ENCODE measurements around the gene ACAP3.

DNA sequence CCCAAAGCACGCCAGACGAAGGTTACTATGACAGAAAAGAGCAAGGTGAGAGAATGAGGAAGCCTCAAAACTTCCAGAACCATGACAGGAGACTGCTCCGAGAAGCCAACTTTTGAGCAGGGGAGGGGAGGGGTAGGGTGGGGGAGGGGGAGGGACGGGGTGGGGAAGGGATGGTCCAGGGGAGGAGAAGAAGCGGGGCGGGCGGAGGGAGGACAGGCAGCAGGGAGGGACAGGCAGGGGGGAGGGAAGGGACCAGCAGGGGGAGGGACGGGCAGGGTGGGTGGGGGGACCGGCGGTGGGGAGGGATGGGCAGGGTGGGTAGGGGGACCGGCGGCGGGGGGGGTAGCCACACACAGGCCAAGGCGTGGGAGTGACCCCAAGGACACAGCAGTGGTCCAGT lies 14.7 kb upstream of the ACAP3 start:
- TF ChIP-seq CEBPB (IDR thresholded peaks at IDR 0.05) (no peak), EP300 (IDR thresholded peaks at IDR 0.05; ENCODE audit: borderline replicate concordance) (no peak), NFIC (IDR thresholded peaks at IDR 0.05) (no peak), TCF12 (IDR thresholded peaks at IDR 0.05; ENCODE audit: low read depth) (no peak), YY1 (IDR thresholded peaks at IDR 0.05; ENCODE audit: low read depth) (no peak), RAD21 (IDR thresholded peaks at IDR 0.05; ENCODE audit: low read depth) (no peak), TAF1 (IDR thresholded peaks at IDR 0.05; ENCODE audit: low read depth) (no peak)
- TF ChIP-seq, protein P1, sequence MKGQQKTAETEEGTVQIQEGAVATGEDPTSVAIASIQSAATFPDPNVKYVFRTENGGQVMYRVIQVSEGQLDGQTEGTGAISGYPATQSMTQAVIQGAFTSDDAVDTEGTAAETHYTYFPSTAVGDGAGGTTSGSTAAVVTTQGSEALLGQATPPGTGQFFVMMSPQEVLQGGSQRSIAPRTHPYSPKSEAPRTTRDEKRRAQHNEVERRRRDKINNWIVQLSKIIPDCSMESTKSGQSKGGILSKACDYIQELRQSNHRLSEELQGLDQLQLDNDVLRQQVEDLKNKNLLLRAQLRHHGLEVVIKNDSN (IDR thresholded peaks at IDR 0.05): no peak
- TF ChIP-seq, protein P2, sequence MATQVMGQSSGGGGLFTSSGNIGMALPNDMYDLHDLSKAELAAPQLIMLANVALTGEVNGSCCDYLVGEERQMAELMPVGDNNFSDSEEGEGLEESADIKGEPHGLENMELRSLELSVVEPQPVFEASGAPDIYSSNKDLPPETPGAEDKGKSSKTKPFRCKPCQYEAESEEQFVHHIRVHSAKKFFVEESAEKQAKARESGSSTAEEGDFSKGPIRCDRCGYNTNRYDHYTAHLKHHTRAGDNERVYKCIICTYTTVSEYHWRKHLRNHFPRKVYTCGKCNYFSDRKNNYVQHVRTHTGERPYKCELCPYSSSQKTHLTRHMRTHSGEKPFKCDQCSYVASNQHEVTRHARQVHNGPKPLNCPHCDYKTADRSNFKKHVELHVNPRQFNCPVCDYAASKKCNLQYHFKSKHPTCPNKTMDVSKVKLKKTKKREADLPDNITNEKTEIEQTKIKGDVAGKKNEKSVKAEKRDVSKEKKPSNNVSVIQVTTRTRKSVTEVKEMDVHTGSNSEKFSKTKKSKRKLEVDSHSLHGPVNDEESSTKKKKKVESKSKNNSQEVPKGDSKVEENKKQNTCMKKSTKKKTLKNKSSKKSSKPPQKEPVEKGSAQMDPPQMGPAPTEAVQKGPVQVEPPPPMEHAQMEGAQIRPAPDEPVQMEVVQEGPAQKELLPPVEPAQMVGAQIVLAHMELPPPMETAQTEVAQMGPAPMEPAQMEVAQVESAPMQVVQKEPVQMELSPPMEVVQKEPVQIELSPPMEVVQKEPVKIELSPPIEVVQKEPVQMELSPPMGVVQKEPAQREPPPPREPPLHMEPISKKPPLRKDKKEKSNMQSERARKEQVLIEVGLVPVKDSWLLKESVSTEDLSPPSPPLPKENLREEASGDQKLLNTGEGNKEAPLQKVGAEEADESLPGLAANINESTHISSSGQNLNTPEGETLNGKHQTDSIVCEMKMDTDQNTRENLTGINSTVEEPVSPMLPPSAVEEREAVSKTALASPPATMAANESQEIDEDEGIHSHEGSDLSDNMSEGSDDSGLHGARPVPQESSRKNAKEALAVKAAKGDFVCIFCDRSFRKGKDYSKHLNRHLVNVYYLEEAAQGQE (IDR thresholded peaks at IDR 0.05; ENCODE audit: low read depth): no peak

Data from Ishikawa (cell line).